H4 (cell line): ENCODE results near the gene TEX261. TPM values are rescaled to one million over a fixed set of nuclear protein-coding genes. Genes with fewer than 3 reads are reported as not detected.
A peak's percentile ranks its signal among the peaks of the same experiment; 100 is the strongest.
"Not testable (repeated sequence)": the region's sequence is repeated elsewhere in the genome, so short reads cannot be mapped to it uniquely, and the experiment has no call there.

ENCODE experiments used
- DNase-seq: peaks from one replicate; pipeline ENCODE4 v3.0.0-alpha.2; 2015; ENCODE audit warnings: low spot score
- total RNA-seq: library from RNA; depleted of rRNA; stranded (reverse); fragments of >200 nt; shearing (Covaris generic); gene quantifications from 2 replicates; pipeline ENCODE4 v1.2.3, GENCODE V29; 2014

Gene TEX261
- total RNA-seq, 1 experiment from 2014 or later, result 51.0 TPM

DNA sequence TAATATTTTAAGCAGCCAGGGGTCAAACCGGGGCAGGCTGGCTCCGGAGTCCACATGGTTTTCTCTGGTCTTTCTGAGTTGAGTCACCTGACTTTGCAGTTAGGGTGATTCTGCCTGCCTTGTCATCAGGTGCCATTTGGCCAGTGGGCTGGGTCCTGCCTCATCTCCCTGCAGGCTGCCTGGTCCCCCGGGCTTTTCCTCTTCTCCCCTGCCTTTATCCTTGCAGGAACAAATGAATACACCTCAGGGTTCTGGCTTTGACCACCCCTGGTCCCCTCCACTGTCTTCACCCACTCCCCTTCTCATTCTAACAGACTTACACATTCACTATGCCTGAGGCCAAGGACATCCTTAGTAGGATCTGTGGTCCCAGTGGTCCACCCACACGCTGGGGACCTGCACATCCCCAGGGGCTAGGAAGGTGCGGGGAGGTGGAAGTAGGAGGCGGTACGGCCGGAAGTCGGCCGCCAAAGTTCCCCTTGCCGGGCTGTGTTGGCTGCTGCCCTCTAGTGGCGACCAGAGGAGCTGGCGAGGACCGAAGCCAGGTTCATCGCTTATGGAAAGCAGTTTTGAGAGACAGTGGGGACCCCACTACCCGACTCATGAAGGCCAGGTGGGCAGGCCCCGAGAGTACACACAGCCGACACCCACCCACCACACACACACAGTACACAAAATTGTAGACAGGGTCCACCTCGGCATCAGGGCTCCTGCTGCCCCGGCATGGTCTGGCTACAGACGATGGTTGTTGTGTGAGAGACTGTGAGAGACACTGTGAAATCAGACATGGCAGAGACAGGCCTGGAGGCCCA, 6.3 kb upstream of the TEX261 start:
- DNase-seq, result peak; percentile 62

GRCh38 chr2:70999931-71000330, 5.3 kb upstream of the TEX261 start:
- not testable (repeated sequence) for DNase-seq

- no peak for DNase-seq
These were observed 4.7 kb upstream of the TEX261 start for GRCh38 chr2:70999362-70999761.

DNA sequence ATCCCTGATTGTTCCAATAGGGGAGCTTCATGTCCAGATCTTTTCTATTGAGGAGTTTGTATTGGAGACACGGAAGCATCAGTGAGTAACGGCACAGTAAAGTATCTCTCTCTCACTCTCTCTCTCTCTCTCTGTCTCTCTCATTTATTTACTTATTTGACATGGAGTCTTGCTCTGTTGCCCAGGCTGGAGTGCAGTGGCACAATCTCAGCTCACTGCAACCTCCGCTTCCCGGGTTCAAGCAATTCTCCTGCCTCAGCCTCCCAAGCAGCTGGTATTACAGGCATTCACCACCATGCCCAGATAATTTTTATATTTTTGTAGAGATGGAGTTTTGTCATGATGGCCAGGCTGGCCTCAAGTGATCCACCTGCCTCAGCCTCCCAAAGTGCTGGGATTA, 4.2 kb upstream of the TEX261 start:
- not testable (repeated sequence) for DNase-seq

DNA sequence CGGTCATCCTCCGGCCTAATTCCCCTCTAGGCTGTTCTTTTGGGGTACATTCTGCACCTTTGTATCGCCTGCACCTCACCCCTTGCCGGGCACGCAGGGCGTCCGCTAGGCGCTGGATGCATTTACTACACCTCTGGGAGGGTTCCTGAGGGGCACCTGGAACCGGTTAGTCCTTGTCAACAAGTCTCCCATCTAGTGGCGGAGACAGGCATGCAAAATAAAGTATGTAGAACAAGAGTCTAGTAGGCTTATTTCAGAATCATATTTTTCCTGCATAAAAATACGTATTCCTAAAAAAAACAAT, 705 bp upstream of the TEX261 start:
- DNase-seq, result peak; percentile 54

- DNase-seq, result no peak
These were observed 519 bp downstream of the TEX261 start for GRCh38 chr2:70994009-70994698.

GRCh38 chr2:70992945-70993853, 1.5 kb downstream of the TEX261 start:
- no peak for DNase-seq

GRCh38 chr2:70991742-70992141, 2.9 kb downstream of the TEX261 start:
- no peak for DNase-seq

GRCh38 chr2:70991142-70991541, 3.5 kb downstream of the TEX261 start:
- no peak for DNase-seq

DNA sequence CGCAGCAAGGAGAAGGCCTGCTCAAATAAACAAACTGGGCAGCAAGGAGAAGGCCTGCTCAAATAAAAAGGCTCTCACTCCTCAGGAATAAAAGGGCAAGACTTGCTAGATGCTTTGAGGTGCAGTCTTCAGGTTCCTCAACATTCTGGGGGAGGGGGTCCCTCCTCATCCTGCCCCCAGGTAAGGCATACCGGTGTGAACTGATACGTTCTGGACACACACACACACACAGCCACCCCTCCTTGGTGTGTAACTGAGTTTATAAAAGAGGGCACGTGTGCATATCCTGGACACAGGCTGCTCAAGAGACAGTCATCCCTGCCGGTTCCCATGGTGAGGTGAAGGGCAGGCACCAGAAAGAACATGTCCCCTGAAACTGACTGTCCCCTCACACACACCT, 4.5 kb downstream of the TEX261 start:
- no peak for DNase-seq

DNA sequence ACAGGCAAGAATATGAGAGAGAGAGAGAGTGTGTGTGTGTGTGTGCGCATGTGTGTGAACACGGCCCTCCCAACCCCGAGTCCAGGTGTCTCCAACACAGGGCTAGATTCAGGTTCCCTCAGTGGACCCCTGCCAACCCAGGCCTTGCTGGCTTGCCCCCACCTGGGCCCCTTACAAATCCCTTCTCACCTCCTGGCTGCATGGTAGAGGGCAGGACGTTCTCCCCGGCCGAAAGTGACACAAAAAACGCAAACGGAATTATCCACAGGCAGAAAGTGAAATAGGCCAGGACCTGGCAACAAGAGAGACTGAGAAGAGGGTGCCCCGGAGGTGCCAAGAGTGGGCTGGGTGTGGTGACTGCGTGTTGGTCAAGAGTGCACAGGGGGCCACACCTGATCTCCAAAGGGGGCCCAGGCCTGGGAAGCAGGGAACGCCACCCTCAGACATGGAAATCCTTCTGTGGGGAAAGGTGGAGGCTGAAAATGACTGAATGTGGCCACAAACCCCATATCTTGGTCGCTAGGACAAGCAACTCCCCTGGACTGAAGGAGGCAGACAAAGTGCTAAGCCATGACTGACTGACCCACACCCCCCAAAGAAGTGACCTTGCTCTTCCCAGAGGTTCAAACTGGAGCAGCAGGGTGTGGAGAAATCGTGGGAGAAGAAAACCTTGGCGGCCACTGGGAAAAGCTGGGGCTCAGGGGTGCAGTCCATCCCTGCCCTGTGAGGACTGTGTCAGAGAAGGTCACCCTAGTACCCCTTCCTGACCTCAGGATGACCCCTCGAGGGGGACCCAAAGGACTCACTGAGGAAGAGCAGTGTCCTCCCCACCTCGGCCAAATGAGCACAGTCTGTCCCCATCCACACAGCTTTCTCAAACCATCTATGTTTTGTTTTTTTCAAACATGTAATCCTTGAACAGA, 5.7 kb downstream of the TEX261 start:
- DNase-seq, result no peak

GRCh38 chr2:70988151-70988550, 6.5 kb downstream of the TEX261 start:
- DNase-seq, result no peak

- no peak for DNase-seq
These were observed 7.3 kb downstream of the TEX261 start for GRCh38 chr2:70987386-70987785.

GRCh38 chr2:70986499-70987189, 8.0 kb downstream of the TEX261 start:
- DNase-seq, result no peak

DNA sequence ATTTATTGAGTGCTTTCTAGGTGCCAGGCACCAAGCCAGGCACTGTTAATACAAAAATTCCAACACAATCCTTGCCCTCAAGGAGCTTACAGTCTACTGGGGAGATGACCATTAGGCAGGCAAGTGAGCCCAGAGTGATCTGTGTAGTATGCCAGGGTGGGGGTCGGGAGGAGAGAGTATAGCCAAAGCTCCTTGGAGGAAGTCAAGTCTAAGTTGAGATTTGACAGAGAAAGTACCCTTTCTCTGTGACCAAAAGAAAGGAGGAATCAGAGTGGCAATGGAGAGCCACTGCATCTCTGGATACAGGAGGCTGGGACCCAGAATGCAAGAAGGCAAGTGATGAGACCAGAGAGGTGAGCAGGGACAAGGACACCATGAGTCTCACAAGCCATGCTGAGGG, 8.7 kb downstream of the TEX261 start:
- no peak for DNase-seq

- no peak for DNase-seq
These were observed 9.4 kb downstream of the TEX261 start for GRCh38 chr2:70985283-70985688.

DNA sequence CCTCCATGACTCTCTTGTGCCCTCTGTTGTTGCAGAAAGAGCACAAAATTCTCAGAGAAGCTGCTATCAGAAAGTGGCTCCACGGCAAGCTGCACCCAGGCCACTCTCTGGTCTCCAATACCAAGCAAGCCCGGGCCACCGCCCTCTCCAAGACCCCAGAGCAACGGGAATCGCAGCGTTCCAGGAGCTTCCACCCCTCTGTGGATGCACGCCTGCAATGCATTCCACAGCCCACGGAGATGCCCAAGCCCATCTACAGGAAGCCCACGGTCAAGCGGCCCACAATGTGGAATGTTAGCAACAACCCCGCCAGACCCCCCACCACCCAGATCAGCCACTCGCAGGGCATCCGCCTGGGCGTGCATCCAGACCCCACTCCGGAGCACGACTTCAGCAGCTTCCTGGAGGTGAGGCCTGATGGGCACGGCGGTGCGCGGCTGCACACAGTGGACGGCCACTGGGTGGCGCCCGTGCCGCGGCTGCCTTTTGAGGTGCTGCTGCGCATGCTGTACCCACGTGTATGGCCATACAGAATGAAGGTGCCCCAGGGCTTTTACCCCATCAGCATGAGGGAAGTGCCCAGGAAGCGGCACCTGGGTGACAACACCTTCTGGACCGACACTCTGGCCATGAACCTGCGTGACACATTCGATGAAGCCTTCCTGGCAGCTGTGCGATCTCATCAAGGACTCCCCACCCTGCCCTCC, 9.9 kb downstream of the TEX261 start:
- DNase-seq, result no peak

DNA sequence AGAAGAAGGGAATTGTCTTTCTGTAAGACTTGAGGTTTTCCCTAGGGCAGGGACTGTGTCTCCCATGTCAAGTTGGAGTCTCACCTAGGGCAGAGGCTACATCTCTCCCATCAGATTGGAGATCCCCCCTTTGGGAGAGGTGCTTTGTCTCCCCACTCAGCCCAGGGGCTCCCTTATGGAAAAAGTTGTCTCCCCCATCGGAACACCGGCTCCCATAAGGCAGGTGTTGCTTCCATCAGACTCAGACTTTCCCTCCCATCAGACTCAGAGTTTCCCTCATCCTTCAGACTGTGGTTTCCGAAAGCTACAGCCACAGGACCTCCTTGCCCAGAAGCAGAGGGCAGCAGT, 10.5 kb downstream of the TEX261 start:
- DNase-seq, result no peak

GRCh38 chr2:70983506-70984227, 11.0 kb downstream of the TEX261 start:
- DNase-seq, result no peak

GRCh38 chr2:70982971-70983370, 11.7 kb downstream of the TEX261 start:
- no peak for DNase-seq
